ENCODE measurements around the gene SLIT3.

DNA sequence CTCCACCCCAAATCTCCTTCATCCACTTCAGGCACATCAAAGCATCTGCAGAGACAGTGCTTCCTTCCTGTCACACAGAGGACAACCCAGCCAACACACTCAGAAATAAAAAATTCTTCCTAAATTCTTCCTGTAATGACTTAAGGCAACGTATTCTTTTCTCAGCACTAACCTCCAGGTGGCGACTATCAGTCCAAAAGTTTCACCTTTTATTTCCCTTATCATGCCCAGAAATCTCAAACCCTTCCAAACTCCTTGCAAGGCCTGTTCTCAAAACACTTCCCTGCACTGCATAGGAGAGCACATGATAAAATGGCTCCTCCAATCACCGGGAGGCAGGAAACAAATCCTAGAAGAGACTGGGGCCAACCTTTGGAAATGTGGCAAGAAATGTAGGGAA lies 35.1 kb downstream of the SLIT3 start:
- TF ChIP-seq CTCF (IDR thresholded peaks at IDR 0.05; ENCODE audit: low read depth, low read length) (peak; percentile 25), MYC (IDR thresholded peaks at IDR 0.05; ENCODE audit: low read depth, low read length) (no peak), POLR2A (IDR thresholded peaks at IDR 0.05; ENCODE audit: extremely low read depth, insufficient read length) (no peak)

Data from NB4 (cell line).